T-helper 1 cell (primary cell): ENCODE data around the gene ZYG11A.

Experiments used
- DNase-seq, 5 donors: peaks; one replicate each; pipeline ENCODE4 v3.0.0-alpha.2; 2012 to 2020

Gene ZYG11A

DNA sequence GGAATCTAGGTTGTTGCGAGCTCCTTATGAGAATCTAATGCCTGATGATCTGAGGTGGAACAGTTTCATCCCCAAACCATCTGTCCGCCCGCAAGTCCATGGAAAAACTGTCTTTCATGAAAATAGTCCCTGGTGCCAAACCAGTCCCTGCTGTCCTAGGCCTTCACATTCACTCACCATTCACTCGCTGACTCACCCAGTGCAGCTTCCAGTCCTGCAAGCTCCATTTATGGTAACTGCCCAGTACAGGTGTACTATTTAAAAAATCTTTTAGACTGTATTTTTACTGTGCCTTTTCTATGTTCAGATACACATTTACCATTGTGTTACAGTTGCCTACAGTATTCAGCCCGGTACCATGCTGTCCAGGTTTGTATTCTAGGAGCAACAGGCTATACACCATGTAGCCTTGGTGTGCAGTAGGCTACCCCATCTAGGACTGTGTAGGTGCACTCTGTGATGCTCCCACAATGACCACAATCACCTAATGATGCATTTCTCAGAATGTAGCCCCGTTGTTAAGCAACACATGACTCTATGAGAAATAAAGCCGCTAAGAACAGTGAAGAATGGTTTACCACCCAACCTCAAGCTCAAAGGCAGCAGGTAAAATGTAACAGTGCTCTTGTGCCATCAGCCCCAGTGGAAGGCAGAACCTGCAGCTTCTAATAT is 76.6 kb downstream of the ZYG11A start:
- no peak for DNase-seq

DNA sequence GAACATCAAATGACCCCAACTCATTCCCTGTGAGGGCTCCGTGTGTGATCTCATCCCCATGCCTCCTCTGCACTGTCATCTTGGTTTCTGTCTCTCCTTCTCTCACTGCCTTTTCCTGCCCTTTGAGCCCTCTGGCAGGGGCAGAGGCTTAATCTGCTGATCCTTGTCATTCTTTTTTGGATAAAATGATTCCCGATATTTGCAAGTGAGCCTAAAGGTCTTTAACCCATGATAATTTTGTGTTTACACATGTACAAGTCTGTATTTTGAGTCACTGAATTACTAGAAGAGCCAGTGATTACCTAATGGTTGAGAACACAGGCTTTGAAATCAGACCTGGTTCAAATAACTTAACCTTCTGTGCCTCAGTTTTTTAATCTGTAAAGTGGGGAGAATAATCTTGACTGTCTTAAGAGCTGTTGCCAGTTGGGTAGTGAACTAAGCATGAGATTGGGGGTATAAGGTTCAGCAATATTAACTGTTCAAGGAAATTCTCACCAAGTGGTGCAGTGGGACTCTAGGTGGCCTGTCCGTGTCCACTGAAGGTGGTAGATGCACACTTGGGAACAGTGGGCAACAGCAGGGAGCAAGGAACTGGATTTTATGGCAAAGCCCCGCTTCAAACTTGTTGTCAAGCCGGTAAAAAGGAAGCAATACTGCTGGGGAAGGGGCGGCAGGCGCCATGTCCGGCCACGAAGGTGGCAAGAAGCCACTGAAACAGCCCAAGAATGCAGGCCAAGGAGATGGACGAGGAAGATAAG is 77.3 kb downstream of the ZYG11A start:
- no peak for DNase-seq

DNA sequence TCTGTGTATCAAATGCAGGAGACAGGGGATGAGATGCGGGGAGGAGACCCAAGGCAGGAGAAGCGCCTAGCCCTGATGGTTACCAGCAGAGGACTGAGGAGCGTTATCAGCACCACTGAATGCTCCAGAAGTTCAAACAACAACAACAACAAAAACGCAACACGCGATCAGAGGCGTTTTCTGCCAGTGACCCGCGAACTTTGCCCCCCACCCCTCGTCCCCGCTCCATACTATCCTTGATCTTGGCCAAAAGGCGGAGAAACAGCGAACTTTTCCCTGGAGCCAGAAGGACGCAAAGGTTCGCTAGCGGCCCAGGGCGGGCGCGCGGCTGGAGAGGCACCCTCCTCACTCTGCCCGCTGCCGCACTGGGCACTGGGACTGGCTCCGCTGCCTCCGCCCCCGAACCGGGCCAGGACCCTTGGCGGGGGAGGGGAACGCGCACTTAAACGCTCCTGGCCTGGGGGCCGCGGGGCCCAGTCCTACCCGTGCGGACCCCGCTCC is 78.3 kb downstream of the ZYG11A start:
- no peak for DNase-seq

DNA sequence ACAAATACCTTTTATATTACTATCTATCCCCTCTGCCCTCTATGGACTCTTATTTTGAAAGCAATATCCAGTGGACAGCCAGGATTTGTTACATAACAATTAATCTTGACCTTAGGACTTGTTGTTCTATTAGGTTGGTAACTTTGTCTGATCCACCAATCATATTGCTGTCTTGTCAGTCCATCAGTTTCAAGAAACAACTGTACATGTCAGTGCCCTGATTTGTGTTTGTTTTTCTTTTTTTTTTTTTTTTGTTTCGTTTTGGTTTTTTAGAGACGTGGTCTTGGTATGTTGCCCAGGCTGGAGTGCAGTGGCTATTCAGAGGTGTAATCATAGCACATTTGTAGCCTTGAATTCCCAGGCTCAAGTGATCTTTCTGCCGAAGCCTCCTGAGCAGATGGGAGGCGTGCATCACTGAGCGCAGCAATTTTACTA is 83.0 kb downstream of the ZYG11A start:
- DNase-seq, result no peak

DNA sequence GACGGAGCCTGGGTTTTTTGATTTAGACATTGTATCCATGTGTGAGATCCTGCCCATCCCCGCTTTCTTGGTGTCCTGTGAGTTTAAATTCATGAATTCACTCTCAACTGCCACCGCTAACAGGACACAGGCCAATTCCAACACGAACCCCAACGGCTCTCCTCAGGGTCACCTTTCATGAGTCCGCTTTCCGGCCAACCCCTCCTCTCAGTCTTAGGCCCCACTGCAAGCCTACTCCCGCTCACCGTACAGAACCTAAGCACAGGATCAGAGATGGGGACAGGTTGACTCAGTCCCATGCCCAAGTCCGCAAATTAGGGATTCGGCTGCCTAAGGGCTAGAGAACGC is 84.3 kb downstream of the ZYG11A start:
- DNase-seq, result no peak

DNA sequence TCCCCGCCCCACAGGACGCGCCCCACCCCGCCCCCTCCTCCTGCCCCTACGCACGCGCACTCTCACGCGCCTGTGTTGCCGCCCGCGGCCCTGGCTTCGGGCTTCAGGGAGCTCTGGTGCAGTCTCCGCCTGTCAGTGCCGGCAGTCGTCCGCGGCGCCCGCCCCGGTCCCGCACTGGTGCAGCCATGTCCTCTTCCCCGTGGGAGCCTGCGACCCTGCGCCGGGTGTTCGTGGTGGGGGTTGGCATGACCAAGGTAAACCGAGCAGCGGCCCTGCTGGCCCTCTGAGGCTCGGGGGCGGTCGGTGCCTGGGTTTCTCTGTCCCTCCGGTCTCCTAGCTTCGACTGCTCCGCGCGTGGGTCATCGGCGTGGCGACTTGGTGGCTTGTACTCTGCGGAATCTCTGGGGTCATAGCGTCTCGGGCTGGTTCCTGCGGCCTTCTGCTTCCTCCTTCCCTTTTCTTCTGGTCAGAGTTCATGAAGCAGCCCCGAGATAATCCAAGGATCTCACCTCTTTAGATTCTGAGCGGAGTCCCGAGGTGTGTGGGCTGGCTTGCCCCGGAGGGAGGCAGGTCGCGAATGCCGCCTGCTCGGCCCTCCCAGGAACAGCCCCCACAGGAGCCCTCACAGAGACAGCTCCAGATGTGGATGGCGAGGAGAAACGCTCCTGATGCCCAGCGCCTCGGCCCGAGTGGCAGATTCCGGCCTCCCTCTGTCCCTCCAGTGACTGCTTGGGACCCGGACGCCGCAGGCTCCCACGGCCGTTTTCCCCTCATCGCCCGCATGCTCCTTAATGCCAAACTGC is 84.9 kb downstream of the ZYG11A start, which contains the start of gene SCP2:
Gene SCP2, plus strand, starts transcription at position 65 of the 803 bp plus-strand sequence. Its CDS starts 121 bp downstream, at position 186.
- peak; percentile 54 to 78 (median 72) for DNase-seq

DNA sequence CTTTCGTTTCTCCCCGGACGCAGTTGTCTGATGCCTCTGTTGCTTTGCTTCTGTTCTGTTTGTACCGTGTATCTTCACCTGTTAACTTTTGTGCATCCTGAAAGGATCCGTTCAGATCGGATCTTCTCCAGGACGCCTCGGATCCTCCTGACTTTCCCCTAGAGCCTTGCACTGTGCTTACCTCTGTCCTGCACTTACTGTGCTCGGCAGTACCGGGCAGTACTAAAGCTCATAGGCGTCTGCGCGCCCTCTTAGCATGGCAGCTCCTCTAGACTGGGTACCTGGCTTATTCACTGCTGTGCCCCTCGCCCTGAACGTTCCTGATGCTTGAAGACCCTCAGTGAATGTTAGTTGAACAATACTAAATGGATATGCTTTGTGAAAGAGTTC is 85.5 kb downstream of the ZYG11A start:
- DNase-seq, result no peak

DNA sequence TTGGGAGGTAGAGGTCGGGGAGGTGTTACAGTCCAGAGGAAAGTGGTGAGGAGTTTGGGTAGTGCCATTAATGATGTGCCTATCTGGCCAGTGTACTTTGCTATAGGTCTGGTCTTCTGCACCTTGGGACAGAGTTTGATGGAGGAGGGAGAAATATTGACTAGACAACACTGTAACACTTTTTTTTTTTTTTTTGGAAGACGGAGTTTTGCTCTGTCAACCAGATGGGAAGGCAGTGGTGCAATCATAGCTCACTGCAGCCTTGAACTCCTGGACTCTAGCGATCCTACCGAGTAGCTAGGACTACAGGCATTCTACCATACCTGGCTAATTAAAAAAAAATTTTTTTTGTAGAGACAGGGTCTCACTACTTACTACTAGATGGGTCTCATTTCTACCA is 86.5 kb downstream of the ZYG11A start:
- DNase-seq, result no peak

DNA sequence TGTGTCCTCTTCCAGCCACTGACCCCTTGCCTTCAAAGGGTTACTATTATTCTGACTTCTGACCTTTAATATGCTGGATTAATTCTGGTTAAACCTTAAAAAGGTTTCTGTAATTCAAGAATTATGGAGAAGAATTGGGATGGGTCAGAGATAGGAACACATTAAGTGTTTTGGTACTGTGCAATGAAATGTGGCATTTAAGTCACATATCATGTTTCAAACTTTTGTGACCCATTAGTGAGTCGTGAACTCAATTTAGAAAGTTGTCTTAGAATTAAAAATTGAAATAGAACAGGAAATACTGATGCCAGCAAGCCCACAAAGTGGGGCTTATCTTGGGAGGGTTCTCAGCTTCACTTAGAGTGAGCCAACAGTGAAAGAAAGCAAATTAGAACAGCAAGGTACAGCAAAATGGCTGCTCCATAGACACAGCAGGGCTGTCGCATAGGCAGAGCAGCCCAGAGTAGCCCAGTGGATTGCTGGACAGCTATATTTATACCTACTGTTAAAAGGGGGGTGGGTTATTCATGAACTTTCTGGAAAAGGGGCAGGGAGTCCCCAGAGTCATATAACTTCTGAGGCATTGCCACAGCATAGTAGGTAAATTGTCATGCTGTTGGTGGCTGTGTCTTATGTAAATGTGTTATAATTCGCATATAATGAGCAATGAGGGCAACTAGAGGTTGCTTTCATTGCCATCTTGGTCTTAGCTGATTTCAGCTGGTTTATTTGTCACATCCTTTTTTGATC is 95.0 kb downstream of the ZYG11A start:
- no peak for DNase-seq

DNA sequence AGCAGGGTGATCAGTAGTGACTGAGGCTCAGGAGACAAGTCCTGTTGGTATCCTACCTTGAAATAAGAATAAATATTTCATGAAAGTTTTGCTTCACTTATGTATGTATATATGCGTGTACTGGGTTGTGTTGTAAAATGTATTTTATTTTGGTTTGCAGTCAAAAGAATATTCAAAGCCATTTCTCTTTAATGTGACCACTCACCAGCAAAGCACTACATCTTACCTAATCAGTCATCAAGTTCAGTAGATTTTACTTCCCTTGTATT is 95.6 kb downstream of the ZYG11A start:
- no peak for DNase-seq

DNA sequence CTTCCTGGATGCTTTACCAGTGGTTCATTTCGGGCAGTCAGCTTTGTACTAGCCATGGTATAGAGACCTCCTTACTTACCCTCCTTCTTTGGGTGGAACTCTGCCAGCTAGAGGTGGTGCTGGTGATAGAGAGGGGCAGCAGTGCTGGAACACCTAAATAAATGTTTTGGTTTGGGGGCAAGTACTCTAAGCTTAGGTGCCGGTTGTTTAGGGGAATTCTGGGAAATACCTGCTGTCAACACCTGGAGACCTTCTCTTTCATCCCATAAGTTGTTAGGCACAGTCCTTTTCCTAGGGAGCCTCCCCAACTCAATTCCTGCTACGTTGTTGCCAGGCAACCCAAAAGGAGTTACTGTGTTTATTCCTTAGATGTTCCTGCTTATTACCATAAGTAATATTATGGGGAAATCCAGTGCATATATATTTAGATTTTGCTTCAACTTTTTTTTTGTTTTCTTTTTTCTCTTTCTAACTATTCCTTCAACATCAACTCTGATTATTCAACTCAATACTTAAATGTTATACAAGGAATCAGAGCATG is 101.4 kb downstream of the ZYG11A start:
- DNase-seq, result no peak

DNA sequence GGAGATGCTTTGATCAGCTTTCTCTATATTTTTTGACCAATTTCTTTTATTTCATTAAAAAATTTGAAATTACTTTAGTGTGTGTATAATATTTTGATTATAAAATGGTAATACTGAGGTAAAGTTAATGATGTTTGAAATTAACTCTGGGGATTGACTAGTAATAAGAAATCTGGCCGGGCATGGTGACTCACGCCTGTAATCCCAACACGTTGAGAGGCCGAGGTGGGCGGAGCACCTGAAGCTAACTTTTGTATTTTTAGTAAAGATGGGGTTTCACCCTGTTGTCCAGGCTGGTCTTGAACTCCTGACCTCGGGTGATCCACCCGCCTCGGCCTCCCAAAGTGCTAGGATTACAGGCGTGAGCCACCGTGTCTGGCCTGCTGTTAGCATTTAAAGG is 102.0 kb downstream of the ZYG11A start:
- no peak for DNase-seq
